Caki2 (cell line): ENCODE results near the gene FNDC10. TPM values are rescaled to one million over a fixed set of nuclear protein-coding genes. Genes with fewer than 3 reads are reported as not detected.

Source experiments
- DNase-seq: peaks from one replicate; pipeline ENCODE4 v3.0.0-alpha.2; 2015; ENCODE audit warnings: low read depth
- in situ Hi-C: cut with HindIII; loops from 2 replicates; pipeline ENCODE4 v1.10.0; 2016; ENCODE audit warnings: low sequenced_read_pairs, low pct_unique_long_range_greater_than_20kb, mixed read lengths
- total RNA-seq: library from RNA; depleted of rRNA; stranded (reverse); fragments of >200 nt; shearing (Covaris generic); gene quantifications from 2 replicates; pipeline ENCODE4 v1.2.3, GENCODE V29; 2014; ENCODE audit warnings: low replicate concordance

Gene FNDC10
- total RNA-seq, 1 experiment from 2014 or later = 16.9 TPM

- DNase-seq = no peak
- in situ Hi-C loops = no loop called here
Observed at GRCh38 chr1:1629430-1630190, 29.7 kb upstream of the FNDC10 start.

DNA sequence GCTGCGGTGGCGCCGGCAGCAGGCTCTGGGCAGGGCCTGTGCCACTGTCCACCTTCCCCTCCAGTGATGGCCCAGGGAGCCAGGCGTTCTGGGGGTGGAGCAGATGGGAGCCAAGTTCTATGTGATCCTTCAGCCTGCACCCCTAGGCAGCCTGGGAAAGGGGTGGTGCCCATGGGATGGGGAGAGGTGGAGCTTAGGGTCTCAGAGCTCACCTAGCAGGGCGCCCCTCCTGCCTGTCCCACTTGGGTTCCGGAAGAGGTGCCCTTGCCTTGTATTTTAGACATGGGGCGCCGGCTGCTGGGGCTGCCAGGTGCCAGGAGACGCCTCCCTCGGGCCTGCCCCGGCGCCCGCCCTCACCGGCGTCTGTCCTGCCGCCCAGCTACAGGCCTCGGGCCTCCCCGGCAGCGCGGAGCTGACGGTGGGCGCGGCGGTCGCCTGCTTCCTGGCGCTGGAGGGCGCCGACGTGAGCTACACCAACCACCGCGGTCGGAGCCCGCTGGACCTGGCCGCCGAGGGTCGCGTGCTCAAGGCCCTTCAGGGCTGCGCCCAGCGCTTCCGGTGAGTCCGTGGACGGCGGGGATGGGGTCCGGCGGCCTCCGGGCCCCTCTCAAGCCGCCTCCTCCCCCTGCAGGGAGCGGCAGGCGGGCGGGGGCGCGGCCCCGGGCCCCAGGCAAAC is 29.0 kb upstream of the FNDC10 start:
- in situ Hi-C loops = no loop called here

GRCh38 chr1:1627829-1628753 is 28.2 kb upstream of the FNDC10 start:
- in situ Hi-C loops = no loop called here
- no peak for DNase-seq

More for the DNA sequence above, 29.0 kb upstream of the FNDC10 start:
- DNase-seq = no peak

GRCh38 chr1:1627261-1627828 is 27.4 kb upstream of the FNDC10 start:
- no peak for DNase-seq
- in situ Hi-C loops = no loop called here

- in situ Hi-C loops = no loop called here
Observed at GRCh38 chr1:1626207-1627141, 26.5 kb upstream of the FNDC10 start.

GRCh38 chr1:1625824-1626206 is 25.9 kb upstream of the FNDC10 start:
- DNase-seq = no peak
- in situ Hi-C loops = no loop called here

More at GRCh38 chr1:1626207-1627141, 26.5 kb upstream of the FNDC10 start:
- DNase-seq = no peak

- in situ Hi-C loops = no loop called here
- no peak for DNase-seq
Observed at GRCh38 chr1:1625404-1625775, 25.5 kb upstream of the FNDC10 start.

DNA sequence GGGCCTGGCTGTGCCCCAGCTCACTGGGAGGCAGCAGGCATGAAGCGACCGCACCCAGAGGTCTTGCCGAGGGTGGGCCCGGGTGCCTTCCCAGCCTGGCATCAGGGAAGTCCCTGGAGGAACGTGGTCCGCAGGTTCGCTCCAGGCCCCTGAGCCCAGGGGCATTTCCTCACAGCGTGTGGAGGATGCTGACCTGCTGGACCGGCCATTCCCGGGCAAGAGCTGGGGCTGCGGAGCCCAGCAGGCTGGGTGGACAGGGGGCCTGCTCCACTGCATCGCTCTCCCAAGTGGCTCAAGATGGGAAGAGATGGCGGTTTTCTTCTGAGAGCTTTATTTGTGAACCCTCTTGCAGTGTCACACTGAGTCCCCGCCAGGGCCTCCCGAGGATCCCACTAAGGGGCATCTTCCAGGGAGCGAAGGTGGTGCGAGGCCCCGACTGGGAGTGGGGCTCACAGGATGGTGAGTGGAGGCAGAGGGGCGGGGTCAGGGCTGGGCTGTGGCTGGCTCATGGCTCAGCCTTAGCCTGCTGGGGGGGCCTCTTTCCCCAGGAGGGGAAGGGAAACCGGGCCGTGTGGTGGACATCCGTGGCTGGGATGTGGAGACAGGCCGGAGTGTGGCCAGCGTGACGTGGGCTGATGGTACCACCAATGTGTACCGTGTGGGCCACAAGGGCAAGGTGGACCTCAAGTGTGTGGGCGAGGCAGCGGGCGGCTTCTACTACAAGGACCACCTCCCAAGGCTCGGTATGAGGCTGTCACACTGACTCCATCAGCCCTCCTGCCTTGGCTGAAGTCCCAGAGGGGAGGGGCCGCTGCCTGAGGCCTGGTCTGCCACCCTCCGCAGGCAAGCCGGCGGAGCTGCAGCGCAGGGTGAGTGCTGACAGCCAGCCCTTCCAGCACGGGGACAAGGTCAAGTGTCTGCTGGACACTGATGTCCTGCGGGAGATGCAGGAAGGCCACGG is 24.8 kb upstream of the FNDC10 start:
- DNase-seq = no peak
- in situ Hi-C loops = no loop called here

- DNase-seq = no peak
- in situ Hi-C loops = no loop called here
Observed at GRCh38 chr1:1623631-1624442, 23.9 kb upstream of the FNDC10 start.

- in situ Hi-C loops = no loop called here
- DNase-seq = no peak
Observed at GRCh38 chr1:1623181-1623630, 23.3 kb upstream of the FNDC10 start.

GRCh38 chr1:1622788-1623094 is 22.8 kb upstream of the FNDC10 start:
- in situ Hi-C loops = no loop called here
- DNase-seq = no peak

DNA sequence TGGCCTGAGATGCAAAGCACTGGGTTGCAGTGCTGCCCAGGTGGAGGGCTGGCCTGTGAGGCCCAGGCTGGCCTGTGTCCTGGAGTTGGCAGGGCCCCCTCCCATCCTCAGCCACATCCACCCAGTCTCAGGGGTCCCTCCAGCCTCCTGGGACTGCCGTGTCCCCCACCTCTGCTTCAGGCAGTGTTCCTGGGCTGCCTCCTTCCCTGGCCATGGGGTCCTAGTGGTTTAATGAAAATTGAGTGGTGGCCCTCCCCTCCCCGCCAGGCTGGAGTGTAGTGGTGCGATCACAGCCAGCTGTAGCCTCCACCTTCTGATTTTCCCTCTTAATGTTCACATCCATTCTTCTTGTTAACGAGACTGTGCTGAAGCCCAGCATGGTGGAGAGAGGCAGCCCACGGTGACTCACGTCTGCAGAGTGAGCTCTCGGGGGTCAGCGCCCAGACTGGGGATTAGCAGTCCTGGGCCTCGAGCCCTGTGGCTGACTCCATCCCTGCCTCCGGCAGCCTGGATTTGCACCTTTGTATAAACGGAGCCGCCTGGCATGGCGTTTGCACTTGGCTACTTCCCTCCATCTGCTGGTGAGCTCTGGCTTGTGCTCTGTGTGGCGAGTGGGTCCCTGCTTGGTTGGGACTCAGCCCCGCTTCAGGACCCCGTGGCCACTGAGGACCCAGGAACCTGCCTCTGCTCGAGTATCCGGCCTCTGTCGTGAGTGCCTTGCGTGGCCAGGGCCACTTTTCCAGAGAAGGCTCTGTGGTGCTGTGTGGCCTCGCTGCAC is 22.3 kb upstream of the FNDC10 start:
- no peak for DNase-seq
- in situ Hi-C loops = no loop called here

DNA sequence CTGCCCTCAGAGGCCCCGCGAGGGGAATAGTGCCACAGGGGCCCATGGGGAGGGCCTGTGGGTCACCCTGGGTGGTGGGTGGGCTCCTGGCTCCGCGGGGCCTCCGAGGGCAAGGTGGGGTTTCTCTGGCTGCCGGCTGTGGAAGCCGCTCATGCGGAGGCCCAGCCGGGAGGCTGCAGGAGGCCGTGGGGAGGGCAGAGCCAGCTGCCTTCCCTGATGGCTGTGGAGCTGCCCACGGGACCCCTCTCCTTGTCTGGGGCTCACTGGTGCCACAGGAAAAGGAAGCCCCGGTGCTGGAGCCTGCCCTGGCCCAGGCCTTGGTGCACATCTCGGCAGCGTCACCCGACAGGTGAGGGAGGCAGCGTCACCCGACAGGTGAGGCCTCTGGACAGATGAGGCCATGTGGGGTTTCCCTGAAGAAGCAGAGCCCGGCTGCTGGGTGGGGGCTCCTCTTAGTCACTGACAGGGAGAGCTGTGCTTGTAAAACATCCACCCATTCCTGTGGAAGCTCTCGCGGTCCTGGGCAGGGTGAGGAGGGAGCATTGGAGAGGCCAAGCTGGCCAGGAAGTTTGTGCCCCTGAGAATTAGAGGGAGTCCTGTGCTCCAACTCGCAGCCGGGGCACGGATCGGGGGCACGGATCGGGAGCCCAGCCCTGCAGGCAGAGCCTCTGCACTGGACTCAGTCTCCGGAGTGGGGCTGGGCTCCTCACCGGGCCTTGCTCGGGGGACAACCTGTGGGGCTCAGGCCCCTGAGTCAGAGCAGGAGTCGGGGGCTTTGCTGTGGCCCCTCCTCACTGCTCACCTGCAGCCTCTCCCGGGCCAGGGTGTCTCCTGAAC is 21.5 kb upstream of the FNDC10 start:
- in situ Hi-C loops = no loop called here
- DNase-seq = no peak

- in situ Hi-C loops = no loop called here
Observed at GRCh38 chr1:1620433-1621139, 20.7 kb upstream of the FNDC10 start.

More at GRCh38 chr1:1620433-1621139, 20.7 kb upstream of the FNDC10 start:
- no peak for DNase-seq
